ENCODE results near the gene ADNP2.

ADNP2 gene

DNA sequence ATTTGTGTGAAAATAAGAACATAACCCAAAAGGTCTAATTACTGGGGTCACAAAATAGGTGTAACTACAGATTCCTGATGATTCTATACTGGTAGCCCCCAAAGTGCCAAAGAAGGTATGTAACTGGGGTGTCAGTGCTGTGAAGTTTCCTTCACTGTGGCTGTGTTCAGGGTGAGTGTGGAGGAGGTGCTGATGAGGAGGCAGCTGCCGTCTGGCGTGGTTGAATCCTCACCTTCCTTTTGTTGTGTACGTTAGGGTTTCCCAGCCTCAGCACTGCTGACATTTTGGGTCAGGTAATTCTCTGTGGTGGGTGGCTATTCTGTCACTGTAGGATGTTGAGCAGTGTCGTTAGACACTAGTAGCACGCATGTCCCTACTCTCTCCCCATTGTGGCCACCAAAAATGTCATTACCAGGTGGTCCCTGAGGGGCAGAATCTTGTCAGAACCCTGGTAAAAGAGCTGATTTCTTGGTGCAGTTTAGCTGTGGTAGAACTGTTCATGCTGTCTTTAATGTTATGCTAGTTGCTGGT is 31.5 kb downstream of the ADNP2 start:
- Histone ChIP-seq H3K4me1 (ENCODE audit: insufficient read depth, low read length) (no peaks in the 10 kb centered on the region), H3K36me3 (ENCODE audit: insufficient read depth, low read length) (peaks cover 66% of the 10 kb centered on the region), H3K9me3 (ENCODE audit: low read length) (no peaks in the 10 kb centered on the region), H2AFZ (ENCODE audit: low read depth, low read length) (no peak overlapping the region), H3K4me3 (ENCODE audit: low read length) (no peak overlapping the region), H3K27me3 (ENCODE audit: insufficient read depth, low read length) (no peaks in the 10 kb centered on the region)

DNA sequence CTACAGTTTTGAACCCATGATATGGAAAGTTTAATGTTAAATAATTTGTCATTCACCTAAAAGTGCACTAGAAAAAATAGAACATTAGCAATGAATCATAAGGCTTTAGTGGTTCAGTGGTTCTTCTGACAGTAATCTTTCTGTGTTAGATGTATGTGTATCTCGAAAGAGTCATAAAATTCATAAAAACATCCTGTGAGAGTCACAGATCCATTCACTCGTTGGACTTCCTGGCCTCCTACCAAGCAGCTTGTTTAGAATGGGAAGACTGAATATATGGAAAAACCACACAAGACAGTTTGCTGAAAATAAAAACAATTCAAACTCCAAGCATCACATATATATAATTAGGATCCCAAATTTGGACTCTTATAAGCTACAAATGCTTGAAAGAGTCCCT is 34.8 kb downstream of the ADNP2 start:
- peaks cover 44% of the 10 kb centered on the region for H3K36me3 ChIP-seq (ENCODE audit: insufficient read depth, low read length)

GRCh38 chr18:80145196-80145804 is 36.2 kb downstream of the ADNP2 start:
- H3K4me3 ChIP-seq (ENCODE audit: low read length) = no peak overlapping the region
- no peaks in the 10 kb centered on the region for H3K9me3 ChIP-seq (ENCODE audit: low read length)
- H2AFZ ChIP-seq (ENCODE audit: low read depth, low read length) = no peak overlapping the region
- H3K4me1 ChIP-seq (ENCODE audit: insufficient read depth, low read length) = no peaks in the 10 kb centered on the region
- no peaks in the 10 kb centered on the region for H3K27me3 ChIP-seq (ENCODE audit: insufficient read depth, low read length)
- peaks cover 36% of the 10 kb centered on the region for H3K36me3 ChIP-seq (ENCODE audit: insufficient read depth, low read length)

More for the DNA sequence above, 34.8 kb downstream of the ADNP2 start:
- Histone ChIP-seq H3K4me3 (ENCODE audit: low read length) (no peak overlapping the region), H2AFZ (ENCODE audit: low read depth, low read length) (no peak overlapping the region), H3K4me1 (ENCODE audit: insufficient read depth, low read length) (no peaks in the 10 kb centered on the region), H3K27me3 (ENCODE audit: insufficient read depth, low read length) (no peaks in the 10 kb centered on the region), H3K9me3 (ENCODE audit: low read length) (no peaks in the 10 kb centered on the region)

- peaks cover 30% of the 10 kb centered on the region for H3K36me3 ChIP-seq (ENCODE audit: insufficient read depth, low read length)
- no peaks in the 10 kb centered on the region for H3K27me3 ChIP-seq (ENCODE audit: insufficient read depth, low read length)
- H3K4me1 ChIP-seq (ENCODE audit: insufficient read depth, low read length) = no peaks in the 10 kb centered on the region
- peak overlapping the region; percentile 30 for H3K4me3 ChIP-seq (ENCODE audit: low read length)
- H3K9me3 ChIP-seq (ENCODE audit: low read length) = no peaks in the 10 kb centered on the region
- H2AFZ ChIP-seq (ENCODE audit: low read depth, low read length) = no peak overlapping the region
Observed at GRCh38 chr18:80147037-80147417, 38.0 kb downstream of the ADNP2 start.

DNA sequence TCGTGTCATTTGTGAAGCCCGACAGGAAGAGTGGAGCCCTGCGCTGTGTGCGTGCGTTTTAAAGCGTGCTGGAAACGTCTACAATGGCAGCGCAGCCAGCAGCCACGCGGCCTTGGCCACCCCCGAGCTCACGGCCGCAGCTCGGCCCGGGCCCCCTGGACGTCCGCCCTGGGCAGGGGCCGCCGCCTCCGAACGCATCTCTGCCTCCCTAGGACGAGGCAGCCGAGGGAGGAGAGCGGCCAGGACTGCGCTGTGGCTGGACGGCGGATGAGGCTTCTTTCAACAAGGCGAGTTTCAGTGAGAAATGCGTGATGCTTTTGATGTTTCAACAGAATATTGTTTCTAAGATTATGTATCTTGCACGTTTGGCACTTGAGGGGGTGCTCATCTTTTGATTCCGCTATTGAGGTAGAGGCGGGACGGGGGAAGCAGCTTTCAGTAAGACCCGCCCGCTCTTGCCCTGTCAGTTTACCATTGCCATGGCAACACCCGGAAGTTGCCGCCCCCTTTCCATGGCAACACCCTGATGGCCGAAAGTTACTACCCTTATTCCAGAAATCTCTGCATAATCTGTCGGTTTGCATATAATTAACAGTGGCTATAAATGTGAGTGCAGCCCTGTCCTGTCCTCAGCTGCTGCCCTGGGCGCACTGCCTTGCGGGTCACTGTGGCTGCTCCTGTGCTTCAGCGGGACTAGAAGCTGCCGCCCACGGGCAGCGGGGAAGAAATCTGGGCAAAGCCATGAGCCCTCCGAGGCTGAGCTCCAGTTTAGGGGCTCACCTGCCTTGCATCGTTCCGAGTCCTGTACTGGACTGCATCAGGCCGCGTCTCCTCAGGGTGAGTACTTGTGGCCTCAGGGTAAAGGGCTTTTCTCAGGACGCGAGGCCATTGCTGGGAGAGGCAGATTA is 38.6 kb downstream of the ADNP2 start:
- peaks cover 30% of the 10 kb centered on the region for H3K36me3 ChIP-seq (ENCODE audit: insufficient read depth, low read length)
- no peak overlapping the region for H2AFZ ChIP-seq (ENCODE audit: low read depth, low read length)
- no peaks in the 10 kb centered on the region for H3K9me3 ChIP-seq (ENCODE audit: low read length)
- no peaks in the 10 kb centered on the region for H3K27me3 ChIP-seq (ENCODE audit: insufficient read depth, low read length)
- H3K4me3 ChIP-seq (ENCODE audit: low read length) = peak overlapping the region; percentile 30
- no peaks in the 10 kb centered on the region for H3K4me1 ChIP-seq (ENCODE audit: insufficient read depth, low read length)

DNA sequence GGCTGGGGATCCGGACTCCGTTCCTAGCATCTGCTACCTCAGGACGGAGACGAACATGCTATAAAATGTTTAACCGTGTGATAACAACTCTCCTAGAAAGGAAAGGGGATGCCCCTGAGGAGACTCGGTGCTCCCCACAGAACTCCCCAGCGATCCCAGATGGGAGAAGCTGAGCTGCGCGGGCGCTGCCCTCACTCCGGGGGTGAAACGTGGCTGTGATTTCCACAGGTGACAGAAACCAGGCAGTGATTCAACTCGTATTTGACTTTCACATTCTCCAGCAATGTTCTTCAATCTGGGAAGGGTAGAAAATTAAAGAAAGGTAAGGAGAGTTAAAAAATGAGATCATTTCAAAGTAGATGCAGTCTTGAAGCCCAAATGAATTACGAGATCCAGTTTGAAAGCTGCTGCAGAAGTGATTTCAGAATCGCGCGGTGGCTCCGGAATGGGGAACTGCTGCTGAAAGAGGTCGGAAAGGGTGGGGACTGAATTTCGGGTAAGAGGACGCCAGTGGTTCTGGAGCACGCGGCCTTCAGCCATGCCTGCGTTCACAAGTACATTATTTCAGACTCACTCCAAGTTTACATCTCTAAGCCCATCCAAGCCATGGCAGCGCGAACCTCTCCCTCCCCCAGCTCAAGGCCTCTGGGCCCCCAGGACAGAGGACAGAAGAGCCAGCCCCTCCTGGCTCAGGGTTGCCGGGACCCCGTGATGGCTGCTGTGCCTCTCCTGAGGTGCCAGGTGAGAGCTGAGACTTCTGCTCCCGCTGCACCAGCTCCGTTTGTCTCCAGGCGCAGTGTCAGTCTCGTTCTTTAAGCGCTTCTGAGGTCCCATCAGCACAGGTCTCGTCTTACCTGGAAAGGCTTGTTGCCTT is 39.5 kb downstream of the ADNP2 start:
- H2AFZ ChIP-seq (ENCODE audit: low read depth, low read length) = no peak overlapping the region
- peaks cover 30% of the 10 kb centered on the region for H3K36me3 ChIP-seq (ENCODE audit: insufficient read depth, low read length)
- no peaks in the 10 kb centered on the region for H3K4me1 ChIP-seq (ENCODE audit: insufficient read depth, low read length)
- no peaks in the 10 kb centered on the region for H3K27me3 ChIP-seq (ENCODE audit: insufficient read depth, low read length)
- H3K4me3 ChIP-seq (ENCODE audit: low read length) = no peak overlapping the region
- H3K9me3 ChIP-seq (ENCODE audit: low read length) = no peaks in the 10 kb centered on the region

DNA sequence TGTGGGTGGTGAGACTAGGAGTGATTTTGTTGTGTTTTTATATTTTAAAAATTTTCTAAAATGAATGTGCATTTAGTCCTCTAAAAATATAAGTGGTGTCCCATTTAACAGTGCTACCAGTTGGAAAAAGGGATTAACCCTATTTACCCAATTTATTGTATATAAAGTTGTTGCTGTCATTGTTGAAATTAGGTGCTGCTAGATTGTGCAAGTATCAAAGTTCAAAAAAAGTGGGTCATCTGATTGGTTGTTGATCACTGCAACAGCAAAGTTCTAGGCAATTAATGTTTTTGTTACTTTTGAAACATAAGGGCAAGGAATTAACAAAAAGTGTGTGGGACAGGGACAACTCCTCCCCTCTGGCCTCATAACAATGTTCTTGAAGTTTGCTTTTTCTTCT is 40.6 kb downstream of the ADNP2 start:
- no peaks in the 10 kb centered on the region for H3K9me3 ChIP-seq (ENCODE audit: low read length)
- peaks cover 24% of the 10 kb centered on the region for H3K36me3 ChIP-seq (ENCODE audit: insufficient read depth, low read length)
- H3K4me1 ChIP-seq (ENCODE audit: insufficient read depth, low read length) = no peaks in the 10 kb centered on the region
- H2AFZ ChIP-seq (ENCODE audit: low read depth, low read length) = no peak overlapping the region
- H3K27me3 ChIP-seq (ENCODE audit: insufficient read depth, low read length) = no peaks in the 10 kb centered on the region
- no peak overlapping the region for H3K4me3 ChIP-seq (ENCODE audit: low read length)

GRCh38 chr18:80154293-80154692 is 45.2 kb downstream of the ADNP2 start:
- no peaks in the 10 kb centered on the region for H3K4me1 ChIP-seq (ENCODE audit: insufficient read depth, low read length)
- no peak overlapping the region for H3K4me3 ChIP-seq (ENCODE audit: low read length)
- H3K27me3 ChIP-seq (ENCODE audit: insufficient read depth, low read length) = no peaks in the 10 kb centered on the region
- H2AFZ ChIP-seq (ENCODE audit: low read depth, low read length) = no peak overlapping the region
- H3K36me3 ChIP-seq (ENCODE audit: insufficient read depth, low read length) = peaks cover 11% of the 10 kb centered on the region
- H3K9me3 ChIP-seq (ENCODE audit: low read length) = no peaks in the 10 kb centered on the region

GRCh38 chr18:80157708-80158343 is 48.8 kb downstream of the ADNP2 start:
- Histone ChIP-seq H3K9me3 (ENCODE audit: low read length) (peaks cover 3% of the 10 kb centered on the region), H3K4me3 (ENCODE audit: low read length) (no peak overlapping the region), H3K27me3 (ENCODE audit: insufficient read depth, low read length) (no peaks in the 10 kb centered on the region), H2AFZ (ENCODE audit: low read depth, low read length) (no peak overlapping the region), H3K4me1 (ENCODE audit: insufficient read depth, low read length) (no peaks in the 10 kb centered on the region), H3K36me3 (ENCODE audit: insufficient read depth, low read length) (peaks cover 17% of the 10 kb centered on the region)

GRCh38 chr18:80158365-80158764 is 49.3 kb downstream of the ADNP2 start:
- Histone ChIP-seq H3K9me3 (ENCODE audit: low read length) (peaks cover 3% of the 10 kb centered on the region), H2AFZ (ENCODE audit: low read depth, low read length) (no peak overlapping the region), H3K36me3 (ENCODE audit: insufficient read depth, low read length) (peaks cover 21% of the 10 kb centered on the region), H3K27me3 (ENCODE audit: insufficient read depth, low read length) (no peaks in the 10 kb centered on the region), H3K4me3 (ENCODE audit: low read length) (no peak overlapping the region), H3K4me1 (ENCODE audit: insufficient read depth, low read length) (no peaks in the 10 kb centered on the region)

GRCh38 chr18:80159713-80160636 is 50.9 kb downstream of the ADNP2 start:
- H3K36me3 ChIP-seq (ENCODE audit: insufficient read depth, low read length) = peaks cover 29% of the 10 kb centered on the region
- no peaks in the 10 kb centered on the region for H3K27me3 ChIP-seq (ENCODE audit: insufficient read depth, low read length)
- no peaks in the 10 kb centered on the region for H3K4me1 ChIP-seq (ENCODE audit: insufficient read depth, low read length)
- H3K9me3 ChIP-seq (ENCODE audit: low read length) = peaks cover 6% of the 10 kb centered on the region
- no peak overlapping the region for H2AFZ ChIP-seq (ENCODE audit: low read depth, low read length)
- no peak overlapping the region for H3K4me3 ChIP-seq (ENCODE audit: low read length)
